Thymus (tissue), 14 donors: Measurements from ENCODE around the gene RPL22. TPM values are rescaled to one million over a fixed set of nuclear protein-coding genes. Genes with fewer than 3 reads are reported as not detected.

Experiments used
- DNase-seq, 9 donors: peaks; one replicate each; pipeline ENCODE4 v3.0.0-alpha.2; 2013; ENCODE audit warnings: low spot score in 9 of 9, low read depth in 6 of 9, missing footprints in 1 of 9
- H3K27ac ChIP-seq, 2 donors: one replicate each; pipeline ENCODE4 v1.5.1; 2013; ENCODE audit warnings: control low read depth in 1 of 2, low read depth in 1 of 2, low read length in 1 of 2, mild to moderate bottlenecking in 1 of 2, moderate library complexity in 1 of 2
- H3K27me3 ChIP-seq, 2 donors: one replicate each; pipeline ENCODE4 v1.5.1; 2013; ENCODE audit warnings: low read length in 1 of 2; ENCODE audit not compliant: control insufficient read depth in 2 of 2, insufficient read depth in 1 of 2
- H3K36me3 ChIP-seq, 2 donors: one replicate each; pipeline ENCODE4 v1.5.1; 2013; ENCODE audit warnings: low read length in 1 of 2, mild to moderate bottlenecking in 1 of 2, moderate library complexity in 1 of 2; ENCODE audit not compliant: control insufficient read depth in 2 of 2, insufficient read depth in 2 of 2
- H3K4me1 ChIP-seq, 2 donors: one replicate each; pipeline ENCODE4 v1.5.1; 2013; ENCODE audit warnings: low read length in 2 of 2; ENCODE audit not compliant: control insufficient read depth in 2 of 2, insufficient read depth in 2 of 2
- H3K4me3 ChIP-seq, 2 donors: one replicate each; pipeline ENCODE4 v1.5.1; 2013; ENCODE audit warnings: low read length in 2 of 2, control low read depth in 1 of 2, mild to moderate bottlenecking in 1 of 2
- H3K9me3 ChIP-seq, 2 donors: one replicate each; pipeline ENCODE4 v1.5.1; 2013; ENCODE audit warnings: low read length in 1 of 2, mild to moderate bottlenecking in 1 of 2; ENCODE audit not compliant: control insufficient read depth in 2 of 2, insufficient read depth in 1 of 2
- WGBS: extraction: QIAGEN DNeasy Blood & Tissue Kit; methylation state at CpG from one replicate; pipeline ENCODE4 v1.1.7; 2013; 5-methylcytosine and 5-hydroxymethylcytosine counted together
- long read RNA-seq, 10 donors: transcript quantifications; one replicate each; lab custom pipeline, GENCODE V29; 2026
- polyA plus RNA-seq: library from polyadenylated mRNA; stranded (reverse); fragments of 200-250 nt; gene quantifications from one replicate; pipeline ENCODE4 v1.2.3, GENCODE V29; 2013
- total RNA-seq: library from RNA; stranded (reverse); fragments of 120-200 nt; gene quantifications from one replicate; pipeline ENCODE4 v1.2.4, GENCODE V29; 2013
- donor health status: healthy.

RPL22 gene
- 428 TPM for total RNA-seq
- polyA plus RNA-seq = 1,043 TPM
- long read RNA-seq, donor 1, transcript RPL22-206 (3 exons, 2,279 nt) = minor isoform, 29 of 151 reads
- long read RNA-seq, donor 1, transcript RPL22-201 (4 exons, 2,078 nt) = major isoform, 69 of 151 reads
- long read RNA-seq, donor 1, partial matches to known transcripts = 45 of 151 reads
- long read RNA-seq, donor 1, other reads (novel, unspliced or antisense) = 8 of 151 reads
- long read RNA-seq, donor 2, transcript RPL22-201 (4 exons, 2,078 nt) = major isoform, 640 of 1,135 reads
- long read RNA-seq, donor 2, transcript RPL22-206 (3 exons, 2,279 nt) = minor isoform, 187 of 1,135 reads
- long read RNA-seq, donor 2, partial matches to known transcripts = 194 of 1,135 reads
- long read RNA-seq, donor 2, other reads (novel, unspliced or antisense) = 113 of 1,135 reads
- long read RNA-seq, donor 3, transcript RPL22-206 (3 exons, 2,279 nt) = minor isoform, 363 of 2,532 reads
- long read RNA-seq, donor 3, transcript RPL22-201 (4 exons, 2,078 nt) = major isoform, 1,038 of 2,532 reads
- long read RNA-seq, donor 3, partial matches to known transcripts = 942 of 2,532 reads
- long read RNA-seq, donor 3, other reads (novel, unspliced or antisense) = 188 of 2,532 reads
- long read RNA-seq, donor 4, transcript RPL22-206 (3 exons, 2,279 nt) = minor isoform, 156 of 712 reads
- long read RNA-seq, donor 4, transcript RPL22-201 (4 exons, 2,078 nt) = major isoform, 280 of 712 reads
- long read RNA-seq, donor 4, partial matches to known transcripts = 240 of 712 reads
- long read RNA-seq, donor 4, other reads (novel, unspliced or antisense) = 36 of 712 reads
- long read RNA-seq, donor 5, transcript RPL22-206 (3 exons, 2,279 nt) = minor isoform, 529 of 3,336 reads
- long read RNA-seq, donor 5, transcript RPL22-201 (4 exons, 2,078 nt) = major isoform, 1,282 of 3,336 reads
- long read RNA-seq, donor 5, partial matches to known transcripts = 1,467 of 3,336 reads
- long read RNA-seq, donor 5, other reads (novel, unspliced or antisense) = 58 of 3,336 reads
- long read RNA-seq, donor 6, transcript RPL22-201 (4 exons, 2,078 nt) = major isoform, 370 of 543 reads
- long read RNA-seq, donor 6, transcript RPL22-206 (3 exons, 2,279 nt) = minor isoform, 78 of 543 reads
- long read RNA-seq, donor 6, partial matches to known transcripts = 52 of 543 reads
- long read RNA-seq, donor 6, other reads (novel, unspliced or antisense) = 43 of 543 reads
- long read RNA-seq, donor 7, transcript RPL22-206 (3 exons, 2,279 nt) = minor isoform, 220 of 1,251 reads
- long read RNA-seq, donor 7, transcript RPL22-201 (4 exons, 2,078 nt) = major isoform, 548 of 1,251 reads
- long read RNA-seq, donor 7, partial matches to known transcripts = 385 of 1,251 reads
- long read RNA-seq, donor 7, other reads (novel, unspliced or antisense) = 97 of 1,251 reads
- long read RNA-seq, donor 8, transcript RPL22-201 (4 exons, 2,078 nt) = major isoform, 237 of 422 reads
- long read RNA-seq, donor 8, transcript RPL22-206 (3 exons, 2,279 nt) = minor isoform, 49 of 422 reads
- long read RNA-seq, donor 8, partial matches to known transcripts = 105 of 422 reads
- long read RNA-seq, donor 8, other reads (novel, unspliced or antisense) = 31 of 422 reads
- long read RNA-seq, donor 9, transcript RPL22-201 (4 exons, 2,078 nt) = major isoform, 377 of 772 reads
- long read RNA-seq, donor 9, transcript RPL22-206 (3 exons, 2,279 nt) = minor isoform, 109 of 772 reads
- long read RNA-seq, donor 9, partial matches to known transcripts = 218 of 772 reads
- long read RNA-seq, donor 9, other reads (novel, unspliced or antisense) = 68 of 772 reads
- long read RNA-seq, donor 10, transcript RPL22-206 (3 exons, 2,279 nt) = minor isoform, 118 of 853 reads
- long read RNA-seq, donor 10, transcript RPL22-201 (4 exons, 2,078 nt) = major isoform, 441 of 853 reads
- long read RNA-seq, donor 10, partial matches to known transcripts = 276 of 853 reads
- long read RNA-seq, donor 10, other reads (novel, unspliced or antisense) = 18 of 853 reads

DNA sequence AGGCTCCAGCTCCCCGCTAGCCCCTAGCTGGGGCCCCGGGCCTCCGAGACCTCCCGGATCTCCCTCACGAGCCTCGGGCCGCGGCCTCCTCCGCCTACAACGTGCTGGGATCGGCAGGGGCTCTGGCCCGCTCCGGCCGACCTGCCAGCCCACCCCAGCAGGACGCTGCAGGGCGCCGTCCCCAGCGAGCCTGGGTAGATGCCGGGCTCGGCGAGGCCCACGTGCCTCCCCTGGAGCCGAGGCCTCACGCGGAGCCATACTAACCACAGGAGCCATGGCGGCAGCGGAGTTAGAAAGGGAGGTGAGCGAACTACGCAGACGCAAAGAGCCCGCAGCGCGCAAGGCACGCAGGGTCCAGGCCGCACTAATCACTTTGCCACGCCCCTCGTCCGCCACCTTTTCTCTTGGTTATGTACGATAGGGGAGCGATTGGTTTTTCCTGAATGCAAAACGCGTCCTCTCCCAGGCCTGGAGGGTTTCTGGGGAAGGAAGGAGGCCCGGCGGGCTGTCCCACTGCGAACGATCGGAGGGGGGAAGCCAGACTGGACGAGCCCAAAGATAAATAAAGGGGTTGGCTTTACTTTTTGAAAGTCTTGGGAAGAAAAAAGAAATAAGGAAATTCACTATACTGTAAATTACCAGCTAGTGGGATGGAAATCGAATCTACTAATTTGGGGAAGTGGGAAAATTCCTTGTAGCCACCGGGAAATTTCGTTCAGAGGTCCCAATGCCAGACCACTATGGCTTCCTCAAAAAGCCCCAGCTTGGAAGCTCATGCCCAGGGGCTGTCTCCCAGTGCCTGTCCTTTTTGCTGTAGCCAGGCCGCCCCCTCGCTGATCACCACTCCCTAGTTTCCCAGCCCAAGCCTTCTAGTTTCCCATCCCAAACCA, at the start of gene RPL22:
Gene RPL22, minus strand, starts transcription at position 298 of the 890 bp plus-strand sequence. Its CDS starts 22 bp downstream, at position 276.
- Histone ChIP-seq H3K27ac (peak within 1 kb of the TSS; percentile 72 to 87), H3K4me3 (peak within 1 kb of the TSS; percentile 81 to 82), H3K27me3 (peaks cover 0 to 11% of the 10 kb centered on the region in 2 donors), H3K9me3 (no peaks in the 10 kb centered on the region), H3K36me3 (peaks cover 12 to 20% of the 10 kb centered on the region in 2 donors), H3K4me1 (peaks cover 9 to 12% of the 10 kb centered on the region in 2 donors)
- peak; percentile 93 to 99 (median 98) for DNase-seq
- 3% methylated on average over 53 of the region's 53 CpGs for WGBS

GRCh38 chr1:6248161-6248776, 48.9 kb upstream of the RPL22 start:
- WGBS = 93% methylated on average over 14 of the region's 14 CpGs
- Histone ChIP-seq H3K4me1 (peaks cover 2 to 17% of the 10 kb centered on the region in 2 donors), H3K36me3 (no peaks in the 10 kb centered on the region), H3K27ac (no peak overlapping the region), H3K27me3 (peaks cover 80 to 91% of the 10 kb centered on the region in 2 donors), H3K9me3 (peaks cover 0 to 3% of the 10 kb centered on the region in 2 donors), H3K4me3 (no peak overlapping the region)
- no peak for DNase-seq

- peaks cover 86 to 95% of the 10 kb centered on the region in 2 donors for H3K27me3 ChIP-seq
- H3K27ac ChIP-seq = no peak overlapping the region
- no peak for DNase-seq
- 92% methylated on average over 5 of the region's 5 CpGs for WGBS
- H3K4me1 ChIP-seq = peaks cover 2 to 17% of the 10 kb centered on the region in 2 donors
- no peaks in the 10 kb centered on the region for H3K36me3 ChIP-seq
- H3K4me3 ChIP-seq = no peak overlapping the region
- peaks cover 0 to 3% of the 10 kb centered on the region in 2 donors for H3K9me3 ChIP-seq
These were observed 48.3 kb upstream of the RPL22 start for GRCh38 chr1:6247651-6248050.

DNA sequence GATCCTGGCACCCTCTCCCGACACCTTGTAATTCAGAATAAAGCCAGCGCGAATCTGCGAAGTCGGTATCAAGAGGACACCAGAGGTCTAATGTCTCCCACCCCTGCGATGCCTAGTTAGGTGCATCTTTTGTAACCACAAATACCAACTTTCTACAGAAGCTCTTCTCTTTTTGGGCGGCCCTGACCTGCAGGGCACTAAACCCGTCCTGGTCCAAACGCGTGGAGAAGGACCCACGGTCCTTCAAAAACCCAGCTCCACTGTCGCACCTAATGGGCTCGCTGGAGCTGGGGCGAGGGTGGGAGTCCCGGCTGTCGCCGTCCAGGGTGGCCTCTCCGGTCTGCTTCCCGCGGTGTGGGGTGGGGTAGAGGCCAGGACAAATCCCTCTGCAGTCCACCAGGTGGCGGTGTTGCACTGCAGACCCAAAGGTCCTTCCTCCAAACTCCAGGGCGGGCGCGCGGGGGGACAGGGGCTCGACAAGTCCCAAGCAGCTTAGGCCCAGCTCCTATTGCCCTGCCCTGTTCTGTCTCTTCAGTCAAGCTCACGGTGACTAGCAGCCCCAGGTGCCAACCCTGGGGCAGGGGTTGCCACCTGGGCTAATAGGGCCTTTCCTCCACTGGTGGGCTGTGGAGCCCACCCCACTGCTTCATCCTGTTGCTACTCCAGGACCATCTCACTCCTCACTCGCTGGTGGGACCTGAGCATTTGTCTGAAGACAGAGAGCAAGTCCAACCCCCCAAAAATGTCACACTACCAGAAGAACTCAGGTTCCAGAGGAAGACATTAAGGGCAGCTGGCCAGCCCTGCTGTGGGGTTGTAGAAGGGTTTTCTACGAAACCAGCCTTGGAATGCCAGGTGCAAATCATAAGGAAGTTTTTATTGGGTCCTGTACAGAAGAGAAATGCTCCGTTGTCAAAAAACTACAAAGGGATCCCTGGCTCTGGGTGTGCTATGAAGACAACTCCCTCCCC, 47.4 kb upstream of the RPL22 start:
- peaks cover 0 to 3% of the 10 kb centered on the region in 2 donors for H3K9me3 ChIP-seq
- no peak overlapping the region for H3K27ac ChIP-seq
- H3K4me3 ChIP-seq = no peak overlapping the region
- H3K27me3 ChIP-seq = peaks cover 94 to 95% of the 10 kb centered on the region in 2 donors
- 11% methylated on average over 30 of the region's 30 CpGs for WGBS
- peak in 8 of 9 donors; percentile 60 to 87 (median 73) for DNase-seq
- peaks cover 2 to 17% of the 10 kb centered on the region in 2 donors for H3K4me1 ChIP-seq
- H3K36me3 ChIP-seq = no peaks in the 10 kb centered on the region

GRCh38 chr1:6245869-6246496, 46.6 kb upstream of the RPL22 start:
- peaks cover 95% of the 10 kb centered on the region in 2 donors for H3K27me3 ChIP-seq
- peak in 2 of 9 donors; percentile 36 to 52 for DNase-seq
- H3K4me3 ChIP-seq = no peak overlapping the region
- H3K9me3 ChIP-seq = peaks cover 0 to 3% of the 10 kb centered on the region in 2 donors
- WGBS = 7% methylated on average over 49 of the region's 49 CpGs
- peaks cover 2 to 17% of the 10 kb centered on the region in 2 donors for H3K4me1 ChIP-seq
- no peak overlapping the region for H3K27ac ChIP-seq
- H3K36me3 ChIP-seq = no peaks in the 10 kb centered on the region

- 4% methylated on average over 79 of the region's 79 CpGs for WGBS
- peaks cover 0 to 3% of the 10 kb centered on the region in 2 donors for H3K9me3 ChIP-seq
- H3K4me1 ChIP-seq = peaks cover 2 to 17% of the 10 kb centered on the region in 2 donors
- peaks cover 94 to 95% of the 10 kb centered on the region in 2 donors for H3K27me3 ChIP-seq
- no peak overlapping the region for H3K4me3 ChIP-seq
- H3K36me3 ChIP-seq = no peaks in the 10 kb centered on the region
- H3K27ac ChIP-seq = no peak overlapping the region
- peak; percentile 34 to 86 (median 69) for DNase-seq
These were observed 45.9 kb upstream of the RPL22 start for GRCh38 chr1:6245086-6245868.
